Stimulated activated naive CD4-positive, alpha-beta T cell treated with Interleukin-2 at 50 U/mL for 16 hours (primary cell): ENCODE data around the gene FBXL2.
A peak's percentile ranks its signal among the peaks of the same experiment; 100 is the strongest.
"Not testable (repeated sequence)": the region's sequence is repeated elsewhere in the genome, so short reads cannot be mapped to it uniquely, and the experiment has no call there.

Source experiments
- DNase-seq: peaks from one replicate; lab custom pipeline; 2025; lab: John Stamatoyannopoulos, UW

The FBXL2 gene

DNA sequence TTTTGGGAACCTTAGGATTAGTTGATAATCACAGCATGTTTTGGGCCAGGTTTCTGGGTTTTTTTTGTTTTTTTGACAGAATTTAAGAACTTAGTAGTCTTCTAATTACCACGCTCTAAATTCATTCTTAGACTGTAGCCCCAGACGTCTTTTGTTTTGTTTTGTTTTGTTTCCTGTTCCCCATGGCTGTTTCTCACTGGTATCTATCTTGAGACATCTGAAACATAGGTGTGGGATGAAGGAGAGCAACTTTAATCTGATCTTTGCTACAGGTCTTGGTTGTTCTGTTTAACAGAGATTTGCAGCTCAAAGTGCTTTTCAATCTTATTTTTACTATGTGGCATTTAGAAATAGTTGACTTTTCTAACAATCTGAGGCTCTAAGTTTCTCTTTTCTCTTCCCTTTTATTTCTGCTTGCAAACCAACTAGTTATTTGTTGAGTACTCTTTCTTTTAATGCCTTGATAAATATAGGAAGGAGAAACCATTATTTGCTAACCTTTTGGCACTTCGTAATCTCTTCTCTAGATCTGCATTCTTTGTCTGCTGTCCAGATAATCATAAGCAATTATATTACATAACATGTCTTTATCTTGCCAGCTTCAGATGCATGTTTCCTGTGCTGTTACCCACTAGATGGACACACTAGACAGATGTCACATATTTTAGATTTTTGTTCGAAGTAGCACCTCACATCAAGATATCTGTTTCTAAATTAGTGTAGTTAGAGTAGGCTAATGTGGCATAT is 40.9 kb downstream of the FBXL2 start:
- no peak for DNase-seq

DNA sequence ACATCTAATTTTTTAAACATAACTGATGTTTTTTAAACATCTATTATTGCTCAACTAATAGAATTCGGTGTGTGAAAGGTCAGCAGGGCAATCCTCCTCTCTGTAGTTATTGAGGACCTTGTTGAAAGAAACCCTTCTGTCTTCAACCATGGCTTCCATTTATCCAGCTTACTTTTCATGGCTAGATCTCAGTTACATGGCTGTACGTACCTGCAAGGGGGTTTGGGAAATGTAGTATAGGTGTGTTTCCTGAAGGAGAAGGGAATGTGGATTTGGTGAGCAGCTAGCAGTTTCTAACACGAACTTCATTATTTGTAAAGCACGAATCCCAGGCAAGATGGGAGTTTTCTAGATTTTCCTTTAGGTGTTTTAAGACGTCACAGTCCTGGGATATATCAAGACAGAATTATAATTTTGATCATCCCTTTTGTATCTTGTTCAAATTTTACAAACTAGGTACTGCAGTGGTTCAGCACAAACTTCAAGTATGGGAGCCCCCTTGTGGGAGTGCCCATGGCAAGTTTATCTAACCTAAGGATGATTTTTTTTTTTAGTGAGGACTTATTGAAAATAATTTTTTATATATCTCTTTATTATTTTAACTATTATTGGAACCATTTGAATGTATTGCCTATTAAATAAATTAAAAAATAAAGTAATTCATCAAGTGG is 41.6 kb downstream of the FBXL2 start:
- DNase-seq = no peak

DNA sequence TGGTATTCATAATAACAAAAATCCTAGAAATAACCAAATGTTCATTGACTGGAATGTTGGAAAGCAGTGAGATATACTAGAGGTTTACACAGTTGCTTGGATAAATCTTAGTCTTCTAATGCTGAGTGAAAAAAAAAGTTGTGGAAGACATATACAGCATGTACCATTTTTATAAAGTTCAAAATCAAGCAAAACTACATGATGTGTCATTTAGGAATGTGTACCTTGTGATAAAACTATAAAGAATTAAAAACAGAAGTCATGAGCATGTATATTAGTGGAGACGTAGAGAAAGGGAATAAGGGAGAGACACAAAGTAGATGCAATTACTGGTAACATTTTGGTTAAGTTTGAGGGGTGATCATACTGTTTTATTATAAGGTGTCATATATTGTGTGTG is 45.2 kb downstream of the FBXL2 start:
- no peak for DNase-seq

DNA sequence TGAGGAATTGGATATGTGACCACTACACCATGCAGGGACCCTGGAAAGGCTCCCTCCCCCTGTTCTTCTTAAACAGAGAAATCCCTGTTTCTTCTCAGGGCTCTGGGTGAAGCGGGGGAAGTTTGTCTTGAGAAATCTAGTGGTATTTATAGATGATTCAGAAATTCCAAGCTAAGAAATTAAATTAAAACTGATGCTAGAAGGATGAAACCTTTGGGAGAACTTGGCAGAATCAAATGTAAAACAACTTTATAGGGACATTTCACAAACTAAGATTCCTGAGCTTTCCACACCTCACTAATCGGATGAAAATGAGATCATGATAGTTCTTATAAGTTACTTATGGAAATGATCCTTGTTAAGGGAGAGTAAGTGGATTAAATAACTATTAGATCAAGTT is 54.2 kb downstream of the FBXL2 start:
- DNase-seq = no peak

DNA sequence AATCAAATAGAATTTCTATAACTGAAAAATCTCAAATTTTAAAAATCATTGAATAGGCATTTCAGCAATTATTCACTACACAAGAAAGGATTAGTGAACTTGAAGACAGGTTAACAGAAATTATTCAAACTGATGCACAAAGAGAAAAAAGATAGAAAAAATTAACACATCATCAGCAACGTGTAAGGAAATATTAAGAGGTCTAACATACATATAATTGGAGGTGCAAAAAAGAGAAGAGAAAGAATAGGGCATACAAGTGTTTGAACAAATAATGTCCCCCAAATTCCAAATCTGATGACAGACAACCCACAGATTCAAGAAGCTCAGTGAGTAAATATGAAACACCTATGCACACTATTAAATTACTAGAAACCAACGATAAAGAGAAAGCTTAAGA is 57.1 kb downstream of the FBXL2 start:
- DNase-seq = no peak

DNA sequence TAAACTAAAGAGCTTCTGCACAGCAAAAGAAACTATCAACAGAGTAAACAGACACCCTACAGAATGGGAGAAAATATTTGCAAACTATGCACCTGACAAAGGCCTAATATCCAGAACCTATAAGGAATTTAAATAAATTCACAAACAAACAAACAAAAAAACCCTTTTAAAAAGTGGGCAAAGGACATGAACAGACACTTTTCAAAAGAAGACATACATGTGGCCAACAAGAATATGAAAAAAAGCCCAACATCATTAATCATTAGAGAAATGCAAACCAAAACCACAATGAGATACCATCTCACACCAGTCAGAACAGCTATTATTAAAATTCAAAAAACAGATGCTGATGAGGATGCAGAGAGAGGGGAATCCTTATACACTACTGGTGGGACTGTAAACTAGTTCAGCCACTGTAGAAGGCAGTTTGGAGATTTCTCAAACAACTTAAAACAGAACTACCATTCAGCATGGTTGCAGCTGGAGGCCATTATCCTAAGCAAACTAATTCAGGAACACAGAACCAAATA is 61.8 kb downstream of the FBXL2 start:
- DNase-seq = not testable (repeated sequence)

DNA sequence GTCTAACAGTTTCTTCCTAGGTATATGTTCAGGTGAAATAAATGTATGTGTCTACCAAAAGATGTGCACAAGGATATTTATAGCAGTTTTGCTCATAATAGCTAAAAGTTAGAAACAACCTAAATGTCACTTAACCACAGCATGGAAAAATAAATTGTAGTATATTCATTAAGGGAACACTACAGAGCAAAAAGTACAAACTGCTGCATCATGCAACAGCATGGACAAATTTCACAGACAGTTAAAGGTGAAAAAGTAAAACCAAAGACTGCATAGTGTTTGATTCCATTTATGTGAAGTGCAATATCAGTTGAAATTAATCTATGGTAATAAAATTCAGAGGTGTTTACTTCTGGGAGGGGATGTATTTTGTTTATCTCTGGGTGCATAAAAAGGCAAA is 62.5 kb downstream of the FBXL2 start:
- no peak for DNase-seq

DNA sequence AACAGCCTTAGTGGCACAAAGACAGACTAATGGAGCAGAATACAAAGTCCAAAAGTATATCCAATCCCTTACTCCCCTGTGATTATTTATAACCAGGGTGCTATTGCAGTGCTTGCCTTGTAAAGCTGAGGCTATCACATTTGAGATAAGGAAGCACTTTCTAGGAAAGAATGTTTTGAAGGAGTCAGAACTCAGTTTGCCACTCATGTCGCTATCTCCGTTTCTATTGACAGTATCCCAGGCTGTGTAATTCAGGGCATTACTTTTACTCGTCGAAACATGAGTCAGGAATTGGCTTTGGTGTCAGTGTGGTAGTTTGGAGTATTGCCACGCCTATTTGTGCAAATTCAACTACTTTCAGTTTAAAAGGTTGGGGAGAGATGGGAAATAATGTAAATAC is 78.4 kb downstream of the FBXL2 start:
- no peak for DNase-seq

DNA sequence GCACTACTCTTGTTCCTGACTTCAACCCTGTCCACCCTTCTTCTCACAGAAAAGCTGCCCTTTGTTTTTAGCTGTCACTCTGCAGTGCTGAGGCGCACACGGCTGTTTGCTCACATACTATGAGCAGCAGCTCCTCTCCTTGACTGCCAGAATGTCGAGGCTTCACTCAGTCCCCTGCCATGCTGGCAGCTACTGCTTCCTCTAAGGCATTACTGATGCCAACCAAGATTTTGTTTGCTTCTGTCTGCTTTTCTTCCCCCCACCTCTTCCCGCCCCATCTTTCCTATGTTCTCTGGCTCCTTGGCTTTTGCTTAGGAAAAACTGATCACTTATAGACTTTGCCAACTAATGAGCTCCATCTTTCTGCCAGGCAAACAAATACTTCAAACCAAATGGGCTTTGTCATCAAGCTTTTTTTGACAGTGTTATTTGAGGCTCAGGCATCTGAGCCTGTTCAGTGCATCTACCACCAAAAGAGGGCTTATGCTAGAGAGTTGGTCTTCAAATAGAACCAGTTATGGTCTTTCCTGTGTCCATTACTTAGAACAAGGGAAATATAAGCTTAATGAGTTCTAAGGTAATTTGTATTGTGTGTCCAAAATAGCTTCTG is 81.0 kb downstream of the FBXL2 start:
- no peak for DNase-seq

DNA sequence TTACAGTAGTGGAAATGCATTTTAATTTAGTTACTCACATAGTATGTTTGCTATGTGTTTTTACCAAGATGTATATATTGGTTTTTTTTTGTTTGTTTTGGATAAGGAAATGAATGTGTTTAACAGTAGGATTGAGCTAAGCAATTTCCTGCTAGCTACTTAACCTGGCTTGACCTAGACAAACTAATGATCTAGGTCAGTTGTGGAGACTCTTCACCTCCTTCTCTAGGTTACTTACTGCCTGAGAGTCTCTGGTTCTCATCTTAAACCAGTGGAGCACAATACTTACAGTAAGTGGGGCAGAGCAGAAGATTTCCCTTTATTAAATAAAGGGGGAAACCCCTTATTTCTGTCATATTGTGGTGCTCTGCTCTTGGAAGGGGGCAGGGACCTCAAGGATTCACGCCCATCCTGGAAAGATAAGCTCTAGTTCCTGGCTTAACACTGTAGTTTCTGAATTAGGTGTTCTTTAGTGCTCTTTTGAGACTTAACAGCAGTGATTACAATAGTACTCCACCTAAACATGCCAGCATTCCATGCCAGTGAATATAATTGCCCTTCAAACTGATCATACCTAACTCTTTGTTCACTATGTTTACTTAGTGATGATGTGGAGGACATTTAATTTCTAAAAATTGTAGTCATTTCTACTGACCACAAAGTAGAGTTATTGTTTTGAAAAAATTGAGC is 83.0 kb downstream of the FBXL2 start:
- DNase-seq = no peak

DNA sequence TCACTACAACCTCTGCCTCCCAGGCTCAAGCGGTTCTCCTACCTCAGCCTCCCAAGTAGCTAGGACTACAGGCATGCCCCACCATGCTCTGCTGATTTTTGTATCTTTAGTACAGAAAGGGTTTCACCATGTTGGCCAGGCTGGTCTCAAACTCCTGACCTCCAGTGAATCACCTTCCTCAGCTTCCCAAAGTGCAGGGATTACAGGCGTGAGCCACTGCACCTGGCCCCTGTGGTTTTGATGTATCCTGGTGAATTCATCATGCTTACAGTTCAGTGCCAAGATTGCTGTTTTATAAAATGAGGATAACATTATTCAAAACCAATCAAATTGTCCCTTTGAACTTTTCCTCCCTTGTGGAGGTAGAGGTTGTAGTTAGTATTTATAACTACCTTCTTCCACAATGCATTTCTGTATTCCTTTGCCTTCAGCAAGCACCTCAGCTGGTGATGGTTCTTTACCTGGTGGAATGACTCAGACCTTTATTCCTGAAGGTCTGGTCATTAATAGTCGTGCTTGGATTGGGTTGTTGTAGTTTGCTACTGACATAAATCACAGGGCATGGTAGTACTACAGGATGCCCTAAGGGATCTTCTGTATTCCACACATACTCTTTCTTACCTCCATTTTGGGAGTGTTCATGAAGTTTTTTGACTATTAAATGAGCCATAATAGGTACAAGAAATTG is 86.0 kb downstream of the FBXL2 start:
- DNase-seq = no peak

DNA sequence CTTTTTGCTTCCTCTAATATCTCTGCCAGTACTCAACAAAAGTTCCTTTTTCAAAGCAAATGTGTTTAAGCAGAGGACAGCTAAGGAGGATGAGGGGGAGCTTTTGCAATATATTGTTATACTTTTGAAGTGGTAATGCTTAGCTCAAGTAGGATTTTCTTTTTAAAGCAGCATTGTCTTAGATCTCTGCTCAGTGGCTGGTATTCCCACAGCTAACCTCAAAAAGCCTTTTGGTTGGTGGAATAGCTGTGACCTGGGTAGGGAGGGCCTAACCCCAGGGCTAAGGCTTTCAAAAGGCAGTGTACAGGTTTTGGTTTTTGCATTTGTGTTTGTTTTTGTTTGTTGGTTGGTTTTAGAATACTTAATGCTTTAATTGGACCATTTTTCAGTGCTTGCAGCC is 86.8 kb downstream of the FBXL2 start:
- no peak for DNase-seq

DNA sequence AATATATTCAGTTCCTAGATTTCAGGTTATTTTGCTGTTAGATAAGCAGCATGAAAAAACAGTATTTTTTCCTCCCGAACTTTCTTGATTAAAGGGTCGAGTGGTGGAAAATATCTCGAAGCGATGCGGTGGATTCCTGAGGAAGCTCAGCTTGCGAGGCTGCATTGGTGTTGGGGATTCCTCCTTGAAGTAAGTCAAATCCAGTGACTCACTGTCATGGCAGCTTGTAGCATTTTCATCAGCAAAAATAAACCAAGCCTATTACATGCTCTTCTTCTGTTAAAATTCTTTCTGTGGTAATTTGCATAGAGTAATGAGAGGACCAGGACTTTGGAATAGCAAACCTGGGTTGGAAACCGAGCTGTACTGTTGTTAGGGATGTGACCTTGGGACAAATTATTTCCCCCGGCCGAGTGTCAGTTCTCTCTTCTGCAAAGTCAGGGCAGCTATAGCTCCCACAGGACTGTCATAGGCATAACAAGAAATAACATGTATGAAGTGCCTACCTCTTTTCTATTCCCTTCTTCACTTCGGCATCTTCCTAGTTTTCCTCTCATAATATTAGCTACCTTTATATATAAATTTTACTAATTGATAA is 87.4 kb downstream of the FBXL2 start:
- DNase-seq = no peak

DNA sequence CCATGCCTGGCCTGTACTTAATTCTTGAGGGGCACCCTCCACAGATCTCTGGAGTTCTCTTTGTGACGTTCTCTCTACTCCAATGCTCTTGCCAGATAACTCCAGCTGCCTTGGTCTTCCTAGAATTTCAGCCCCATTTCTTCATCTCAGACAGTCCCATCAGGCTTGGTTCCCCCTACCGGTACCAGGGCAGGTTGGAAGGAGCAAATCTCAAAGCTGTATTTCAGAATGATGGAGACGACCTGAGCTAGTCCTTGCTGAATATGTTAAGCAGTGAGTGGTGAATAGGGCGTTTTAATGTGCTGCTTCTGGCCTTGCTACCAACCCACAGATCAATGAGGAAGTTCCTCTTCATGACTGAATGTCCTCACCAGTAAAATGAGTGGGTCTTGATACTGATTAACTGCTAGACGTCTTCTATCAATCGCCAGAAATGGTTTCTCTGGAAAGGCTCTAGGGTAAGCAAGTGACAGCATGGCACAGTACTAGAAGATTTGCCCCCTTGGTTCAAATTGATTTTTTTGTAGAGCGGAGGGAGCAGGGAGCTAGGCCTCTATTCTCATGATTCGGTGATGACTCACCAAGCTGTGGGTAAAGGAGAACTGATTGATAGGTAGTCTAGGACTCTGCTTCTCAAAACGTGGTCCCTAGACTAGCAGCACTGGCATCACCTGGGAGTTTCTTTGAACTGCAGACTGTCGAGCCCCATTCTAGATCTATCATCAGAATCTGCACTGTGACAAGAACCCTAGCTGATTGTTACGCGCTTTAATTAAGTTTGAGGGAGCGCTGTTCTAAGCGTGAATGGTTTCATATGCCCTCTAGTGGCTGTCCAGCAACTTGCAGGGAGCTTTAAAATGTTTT is 95.2 kb downstream of the FBXL2 start:
- DNase-seq = peak; percentile 8

DNA sequence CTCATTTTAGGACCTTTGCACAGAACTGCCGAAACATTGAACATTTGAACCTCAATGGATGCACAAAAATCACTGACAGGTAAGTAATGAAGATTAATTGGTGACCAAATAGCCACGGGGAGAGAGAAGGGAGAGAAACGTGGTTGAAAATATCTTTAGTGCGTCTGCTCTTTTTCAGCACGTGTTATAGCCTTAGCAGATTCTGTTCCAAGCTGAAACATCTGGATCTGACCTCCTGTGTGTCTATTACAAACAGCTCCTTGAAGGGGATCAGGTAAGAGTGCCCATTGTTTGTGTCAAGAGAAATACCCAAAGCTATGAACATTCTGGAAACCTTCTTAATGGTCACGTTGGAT is 95.8 kb downstream of the FBXL2 start:
- DNase-seq = no peak

DNA sequence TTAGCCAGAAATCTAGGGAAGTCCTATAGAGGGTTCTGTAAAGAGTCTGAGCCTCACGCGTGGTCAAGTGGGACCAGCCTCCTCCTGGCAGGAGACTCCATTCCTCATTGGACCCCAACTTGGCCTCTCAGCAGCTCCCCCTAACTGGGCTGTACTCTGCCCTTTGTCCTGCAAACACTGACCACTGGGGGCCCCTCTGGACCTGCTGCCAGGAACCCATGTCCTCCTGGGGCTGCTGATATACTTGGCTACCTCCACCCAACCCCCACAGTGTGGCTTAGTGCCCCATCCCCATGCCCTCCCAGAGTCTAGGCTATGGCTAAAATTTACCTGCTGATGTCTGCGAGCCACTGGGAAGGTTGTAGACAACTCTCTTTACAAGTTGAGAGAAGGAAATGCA is 100.2 kb downstream of the FBXL2 start:
- no peak for DNase-seq

DNA sequence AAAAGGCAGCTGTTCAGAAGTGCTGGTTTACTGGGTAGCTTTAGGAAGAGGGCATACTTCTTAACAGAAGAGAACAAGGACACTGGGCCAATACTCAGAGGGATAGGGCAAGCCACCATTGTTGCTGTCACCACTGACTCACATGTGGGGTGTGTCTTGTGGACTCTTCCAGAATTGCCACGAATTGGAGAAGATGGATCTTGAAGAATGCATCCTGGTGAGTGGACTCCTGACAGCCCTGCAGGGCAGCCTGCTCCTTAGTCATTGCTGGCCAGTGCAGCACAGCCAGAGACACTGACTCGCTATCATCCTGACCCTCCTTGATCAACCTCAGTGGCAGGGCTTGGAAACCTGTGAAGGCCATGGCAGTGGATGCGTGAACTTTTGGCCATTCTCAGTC is 100.7 kb downstream of the FBXL2 start:
- DNase-seq = no peak

DNA sequence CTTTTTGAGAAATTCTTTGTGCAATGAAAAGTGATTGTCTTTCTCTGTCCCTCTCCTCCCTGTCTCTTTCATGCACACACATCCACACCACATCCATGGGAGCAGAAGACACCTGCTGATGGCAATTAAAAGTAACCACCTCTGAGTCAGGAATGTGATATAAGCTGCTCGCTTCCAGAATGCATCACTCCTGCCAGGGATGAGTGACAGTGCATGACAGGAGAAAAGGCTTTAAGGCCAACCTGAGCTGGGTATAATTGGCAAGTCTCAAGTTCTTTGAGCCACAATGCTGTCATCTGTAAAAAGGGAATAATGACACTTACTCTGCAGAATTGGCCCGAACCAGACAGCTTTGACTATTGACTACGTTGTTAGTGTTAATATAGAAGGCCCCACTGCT is 103.4 kb downstream of the FBXL2 start:
- no peak for DNase-seq

DNA sequence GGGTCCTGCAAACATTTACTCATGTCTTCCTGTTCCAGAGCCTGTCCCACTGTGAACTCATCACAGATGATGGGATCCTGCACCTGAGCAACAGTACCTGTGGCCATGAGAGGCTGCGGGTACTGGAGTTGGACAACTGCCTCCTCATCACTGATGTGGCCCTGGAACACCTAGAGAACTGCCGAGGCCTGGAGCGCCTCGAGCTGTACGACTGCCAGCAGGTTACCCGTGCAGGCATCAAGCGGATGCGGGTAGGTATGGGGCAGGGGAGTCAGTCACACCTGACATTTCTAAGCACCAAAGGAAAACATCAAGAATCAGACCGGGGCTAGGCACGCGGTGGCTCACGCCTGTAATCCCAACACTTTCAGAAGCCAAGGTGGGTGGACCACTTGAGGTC is 106.7 kb downstream of the FBXL2 start:
- DNase-seq = no peak

DNA sequence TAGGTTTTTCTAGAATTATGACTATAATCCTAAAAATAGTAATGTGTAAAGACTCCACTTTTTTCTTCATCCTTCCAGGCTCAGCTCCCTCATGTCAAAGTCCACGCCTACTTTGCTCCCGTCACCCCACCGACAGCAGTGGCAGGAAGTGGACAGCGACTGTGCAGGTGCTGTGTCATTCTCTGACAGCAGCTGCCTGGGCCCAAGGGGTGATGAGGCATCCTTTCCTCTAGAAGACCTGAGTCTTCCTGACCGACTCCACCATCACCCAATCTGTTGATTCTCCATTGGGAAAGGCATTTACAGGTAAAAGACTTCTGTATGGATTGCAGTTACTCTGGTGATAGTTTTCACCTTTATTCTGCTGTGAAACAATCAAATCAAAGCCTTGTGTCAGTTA is 108.2 kb downstream of the FBXL2 start:
- DNase-seq = peak; percentile 10

DNA sequence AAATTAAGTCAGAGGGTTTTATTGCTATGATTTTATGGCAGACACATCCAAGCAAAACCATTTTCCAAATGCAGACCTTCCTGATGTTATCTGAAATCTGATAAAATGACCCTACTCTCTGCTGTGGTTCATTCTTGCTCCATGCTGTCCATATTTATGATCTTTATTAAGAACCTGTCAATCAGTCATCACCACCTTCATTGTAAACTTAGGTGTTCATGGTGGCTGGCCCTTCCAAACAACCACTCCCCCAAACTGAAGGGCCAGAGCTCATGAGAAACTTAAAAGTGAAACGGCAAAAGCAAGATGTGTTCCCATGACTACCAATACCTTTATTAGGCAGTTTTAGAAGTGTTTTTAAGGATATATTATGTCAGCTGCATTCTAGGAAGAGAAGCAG is 109.4 kb downstream of the FBXL2 start:
- no peak for DNase-seq
